Astrocyte of the spinal cord (primary cell): ENCODE data around the gene ZNF414.

Experiments used
- DNase-seq: peaks from one replicate; pipeline ENCODE4 v3.0.0; 2011; ENCODE audit warnings: low read depth, low spot score
- H3K4me3 ChIP-seq: 2 replicates; pipeline ENCODE4 v1.5.1; 2011; ENCODE audit warnings: low read depth, mild to moderate bottlenecking, low read length, moderate library complexity
- CTCF ChIP-seq: IDR thresholded peaks from 2 replicates; pipeline ENCODE4 v1.5.1; 2012; ENCODE audit warnings: low read depth, mild to moderate bottlenecking, low read length, inconsistent platforms
- in situ Hi-C: cut with HindIII; loops from 2 replicates; pipeline ENCODE4 v1.10.0; 2017; ENCODE audit warnings: low sequenced_read_pairs

Gene ZNF414

GRCh38 chr19:8482696-8483095, 31.3 kb downstream of the ZNF414 start:
- no peak for DNase-seq
- H3K4me3 ChIP-seq = no peak overlapping the region
- in situ Hi-C loops = no loop called here
- TF ChIP-seq CTCF = no peak

GRCh38 chr19:8481616-8482015, 32.4 kb downstream of the ZNF414 start:
- H3K4me3 ChIP-seq = no peak overlapping the region
- DNase-seq = no peak
- no peak for TF ChIP-seq CTCF
- in situ Hi-C loops = no loop called here

GRCh38 chr19:8481201-8481600, 32.8 kb downstream of the ZNF414 start:
- TF ChIP-seq CTCF = no peak
- no peak overlapping the region for H3K4me3 ChIP-seq
- in situ Hi-C loops = no loop called here
- DNase-seq = no peak

- DNase-seq = no peak
- TF ChIP-seq CTCF = no peak
- in situ Hi-C loops = no loop called here
- H3K4me3 ChIP-seq = no peak overlapping the region
Measured at GRCh38 chr19:8478598-8478997, 35.4 kb downstream of the ZNF414 start.

- in situ Hi-C loops = no loop called here
- no peak for DNase-seq
- no peak overlapping the region for H3K4me3 ChIP-seq
- TF ChIP-seq CTCF = no peak
Measured at GRCh38 chr19:8477889-8478288, 36.1 kb downstream of the ZNF414 start.

- in situ Hi-C loops = no loop called here
- no peak for DNase-seq
- H3K4me3 ChIP-seq = no peak overlapping the region
- no peak for TF ChIP-seq CTCF
Measured at GRCh38 chr19:8476524-8476923, 37.4 kb downstream of the ZNF414 start.

GRCh38 chr19:8475005-8475404, 39.0 kb downstream of the ZNF414 start:
- in situ Hi-C loops = no loop called here
- DNase-seq = no peak
- TF ChIP-seq CTCF = no peak
- no peak overlapping the region for H3K4me3 ChIP-seq
